WTC11 (cell line): ENCODE measurements around the gene UBL4A. TPM values are rescaled to one million over a fixed set of nuclear protein-coding genes. Genes with fewer than 3 reads are reported as not detected.

Source experiments
- ATAC-seq: fragments of 200-7000 bp; cut with Tn5 transposase; 2 replicates; pipeline ENCODE4 v1.10.0; 2021; ENCODE audit warnings: mild to moderate bottlenecking, moderate library complexity
- CTCF ChIA-PET: fragments of 300-600 bp; sonication (Branson Sonifier 250); formaldehyde crosslinking; loops from one replicate; lab custom pipeline; 2021; ENCODE audit warnings: antibody characterized with exemption; lab: Charles Lee
- POLR2A ChIA-PET: fragments of 350-600 bp; sonication (Branson Sonifier 250); formaldehyde crosslinking; loops from one replicate; lab custom pipeline; 2021; ENCODE audit warnings: antibody characterized with exemption; lab: Charles Lee
- DNase-seq: peaks from one replicate; pipeline ENCODE4 v3.0.0; 2021; ENCODE audit warnings: low spot score
- H3K27ac Mint-ChIP-seq: 2 replicates; pipeline ENCODE4 v1.8.0; 2021; ENCODE audit warnings: mixed read lengths
- H3K27me3 Mint-ChIP-seq: 2 replicates; pipeline ENCODE4 v1.8.0; 2021; ENCODE audit warnings: low read depth, mild to moderate bottlenecking, moderate library complexity, mixed read lengths
- H3K36me3 Mint-ChIP-seq: 2 replicates; pipeline ENCODE4 v1.8.0; 2021; ENCODE audit warnings: mixed read lengths
- H3K4me1 Mint-ChIP-seq: 2 replicates; pipeline ENCODE4 v1.8.0; 2022; ENCODE audit warnings: mixed read lengths
- H3K4me3 Mint-ChIP-seq: 2 replicates; pipeline ENCODE4 v1.8.0; 2021; ENCODE audit warnings: mild to moderate bottlenecking, moderate library complexity, mixed read lengths
- H3K9me3 Mint-ChIP-seq: 2 replicates; pipeline ENCODE4 v1.8.0; 2021; ENCODE audit warnings: mixed read lengths
- CREM ChIP-seq: sonication (generic); formaldehyde crosslinking; IDR thresholded peaks from 2 replicates; pipeline ENCODE4 v1.8.1; 2022; ENCODE audit warnings: mild to moderate bottlenecking, missing genetic modification reagents, moderate library complexity
- ETV6 ChIP-seq: sonication (generic); formaldehyde crosslinking; IDR thresholded peaks from 2 replicates; pipeline ENCODE4 v1.8.1; 2022; ENCODE audit warnings: mild to moderate bottlenecking, missing genetic modification reagents
- GABPB1 ChIP-seq: sonication (generic); formaldehyde crosslinking; IDR thresholded peaks from 2 replicates; pipeline ENCODE4 v1.8.1; 2023; ENCODE audit warnings: mild to moderate bottlenecking, missing genetic modification reagents
- NFATC4 ChIP-seq: fragments of 250-450 bp; sonication (Bioruptor Pico); IDR thresholded peaks from 2 replicates; pipeline ENCODE4 v1.9.0; 2021; ENCODE audit warnings: mild to moderate bottlenecking
- TEAD1 ChIP-seq: sonication (generic); formaldehyde crosslinking; IDR thresholded peaks from 2 replicates; pipeline ENCODE4 v1.8.0; 2022; ENCODE audit warnings: mild to moderate bottlenecking, missing genetic modification reagents
- ZNF232 ChIP-seq: sonication (generic); formaldehyde crosslinking; IDR thresholded peaks from 2 replicates; pipeline ENCODE4 v1.8.0; 2022; ENCODE audit warnings: mild to moderate bottlenecking, missing genetic modification reagents
- ZNF416 ChIP-seq: fragments of 250-450 bp; sonication (Bioruptor Pico); IDR thresholded peaks from 2 replicates; pipeline ENCODE4 v1.9.0; 2021; ENCODE audit warnings: mild to moderate bottlenecking, inconsistent platforms
- total RNA-seq: library from RNA; stranded (reverse); gene quantifications from 3 replicates; pipeline ENCODE4 v1.2.3, GENCODE V29; 2021
- TF ChIP-seq, protein P1 (sequence below): sonication (generic); formaldehyde crosslinking; IDR thresholded peaks from 2 replicates; pipeline ENCODE4 v1.8.0; 2023; ENCODE audit warnings: missing genetic modification reagents
- TF ChIP-seq, protein P2 (sequence below): sonication (generic); formaldehyde crosslinking; IDR thresholded peaks from 2 replicates; pipeline ENCODE4 v1.8.0; 2022; ENCODE audit warnings: mild to moderate bottlenecking, missing genetic modification reagents
- TF ChIP-seq, protein P3 (sequence below): sonication (generic); formaldehyde crosslinking; IDR thresholded peaks from 2 replicates; pipeline ENCODE4 v1.8.0; 2023; ENCODE audit warnings: missing genetic modification reagents, mild to moderate bottlenecking, borderline replicate concordance
- TF ChIP-seq, protein P4 (sequence below): sonication (generic); formaldehyde crosslinking; IDR thresholded peaks from 2 replicates; pipeline ENCODE4 v1.8.0; 2023; ENCODE audit warnings: mild to moderate bottlenecking, missing genetic modification reagents
- TF ChIP-seq, protein P5 (sequence below): fragments of 250-450 bp; sonication (Bioruptor Pico); IDR thresholded peaks from 2 replicates; pipeline ENCODE4 v1.9.0; 2021; ENCODE audit warnings: mild to moderate bottlenecking

UBL4A gene
- total RNA-seq, 1 experiment from 2014 or later = 34.0 TPM

DNA sequence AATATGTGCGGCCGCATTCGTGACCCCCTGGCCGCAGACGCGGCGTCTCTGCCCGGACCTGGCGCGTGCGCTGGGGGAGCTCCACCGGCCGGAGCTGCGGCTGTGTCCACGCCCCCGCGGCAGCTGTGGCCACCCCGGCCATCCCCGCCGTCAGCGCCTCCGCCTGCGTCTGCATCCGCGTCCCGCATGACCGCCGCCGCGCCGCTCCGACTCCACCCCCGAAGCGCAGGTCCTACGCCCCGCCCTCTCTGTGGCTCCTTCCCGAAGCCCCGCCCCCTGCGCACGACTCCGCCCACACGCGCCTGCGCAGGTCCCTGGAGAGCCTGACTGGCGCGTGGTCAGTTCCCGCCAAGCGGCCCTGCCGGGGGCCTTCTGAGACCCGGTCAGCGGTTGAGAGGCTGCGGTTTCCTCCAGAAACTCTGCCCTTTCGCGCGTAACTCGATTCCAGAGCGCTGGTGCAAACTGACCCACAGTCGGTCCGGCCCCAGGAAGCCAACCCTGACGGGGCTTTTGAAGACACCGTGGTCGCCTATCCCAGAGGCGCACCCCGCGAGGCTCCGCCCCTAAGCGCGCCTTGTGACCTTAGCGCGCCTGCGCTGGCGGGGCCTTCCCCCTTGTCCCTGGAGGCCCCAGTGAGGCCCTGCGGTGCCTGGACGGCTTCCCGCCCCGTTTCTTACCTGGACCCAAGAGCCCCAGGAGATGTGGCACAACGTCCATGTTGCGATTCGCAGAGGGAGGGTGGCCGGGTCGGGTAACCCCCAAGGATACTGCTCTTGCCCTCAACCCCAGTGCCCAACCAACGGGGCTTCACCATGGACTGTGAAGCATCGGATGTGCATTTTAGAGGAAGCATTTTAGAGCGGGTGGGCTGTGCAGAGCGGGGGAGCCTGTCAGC, 7.4 kb downstream of the UBL4A start, which contains the start of gene LAGE3 (continued):
- TF ChIP-seq, protein P1, sequence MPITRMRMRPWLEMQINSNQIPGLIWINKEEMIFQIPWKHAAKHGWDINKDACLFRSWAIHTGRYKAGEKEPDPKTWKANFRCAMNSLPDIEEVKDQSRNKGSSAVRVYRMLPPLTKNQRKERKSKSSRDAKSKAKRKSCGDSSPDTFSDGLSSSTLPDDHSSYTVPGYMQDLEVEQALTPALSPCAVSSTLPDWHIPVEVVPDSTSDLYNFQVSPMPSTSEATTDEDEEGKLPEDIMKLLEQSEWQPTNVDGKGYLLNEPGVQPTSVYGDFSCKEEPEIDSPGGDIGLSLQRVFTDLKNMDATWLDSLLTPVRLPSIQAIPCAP (CRISPR knock-in tag) = peak; percentile 78; the same call in 1 of the 2 replicates
- TF ChIP-seq, protein P2, sequence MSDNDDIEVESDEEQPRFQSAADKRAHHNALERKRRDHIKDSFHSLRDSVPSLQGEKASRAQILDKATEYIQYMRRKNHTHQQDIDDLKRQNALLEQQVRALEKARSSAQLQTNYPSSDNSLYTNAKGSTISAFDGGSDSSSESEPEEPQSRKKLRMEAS (CRISPR knock-in tag) = peak; percentile 98
- TF ChIP-seq ZNF232 (CRISPR knock-in tag) = peak; percentile 78; the same call in 1 of the 2 replicates
- TF ChIP-seq ETV6 = peak; percentile 92
- TF ChIP-seq, protein P3, sequence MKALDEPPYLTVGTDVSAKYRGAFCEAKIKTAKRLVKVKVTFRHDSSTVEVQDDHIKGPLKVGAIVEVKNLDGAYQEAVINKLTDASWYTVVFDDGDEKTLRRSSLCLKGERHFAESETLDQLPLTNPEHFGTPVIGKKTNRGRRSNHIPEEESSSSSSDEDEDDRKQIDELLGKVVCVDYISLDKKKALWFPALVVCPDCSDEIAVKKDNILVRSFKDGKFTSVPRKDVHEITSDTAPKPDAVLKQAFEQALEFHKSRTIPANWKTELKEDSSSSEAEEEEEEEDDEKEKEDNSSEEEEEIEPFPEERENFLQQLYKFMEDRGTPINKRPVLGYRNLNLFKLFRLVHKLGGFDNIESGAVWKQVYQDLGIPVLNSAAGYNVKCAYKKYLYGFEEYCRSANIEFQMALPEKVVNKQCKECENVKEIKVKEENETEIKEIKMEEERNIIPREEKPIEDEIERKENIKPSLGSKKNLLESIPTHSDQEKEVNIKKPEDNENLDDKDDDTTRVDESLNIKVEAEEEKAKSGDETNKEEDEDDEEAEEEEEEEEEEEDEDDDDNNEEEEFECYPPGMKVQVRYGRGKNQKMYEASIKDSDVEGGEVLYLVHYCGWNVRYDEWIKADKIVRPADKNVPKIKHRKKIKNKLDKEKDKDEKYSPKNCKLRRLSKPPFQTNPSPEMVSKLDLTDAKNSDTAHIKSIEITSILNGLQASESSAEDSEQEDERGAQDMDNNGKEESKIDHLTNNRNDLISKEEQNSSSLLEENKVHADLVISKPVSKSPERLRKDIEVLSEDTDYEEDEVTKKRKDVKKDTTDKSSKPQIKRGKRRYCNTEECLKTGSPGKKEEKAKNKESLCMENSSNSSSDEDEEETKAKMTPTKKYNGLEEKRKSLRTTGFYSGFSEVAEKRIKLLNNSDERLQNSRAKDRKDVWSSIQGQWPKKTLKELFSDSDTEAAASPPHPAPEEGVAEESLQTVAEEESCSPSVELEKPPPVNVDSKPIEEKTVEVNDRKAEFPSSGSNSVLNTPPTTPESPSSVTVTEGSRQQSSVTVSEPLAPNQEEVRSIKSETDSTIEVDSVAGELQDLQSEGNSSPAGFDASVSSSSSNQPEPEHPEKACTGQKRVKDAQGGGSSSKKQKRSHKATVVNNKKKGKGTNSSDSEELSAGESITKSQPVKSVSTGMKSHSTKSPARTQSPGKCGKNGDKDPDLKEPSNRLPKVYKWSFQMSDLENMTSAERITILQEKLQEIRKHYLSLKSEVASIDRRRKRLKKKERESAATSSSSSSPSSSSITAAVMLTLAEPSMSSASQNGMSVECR = 0 out of 2 replicates have a peak, but pooled peaks have one; percentile 65
- TF ChIP-seq TEAD1 (CRISPR knock-in tag) = peak; percentile 34; the same call in 1 of the 2 replicates
- TF ChIP-seq, protein P4, sequence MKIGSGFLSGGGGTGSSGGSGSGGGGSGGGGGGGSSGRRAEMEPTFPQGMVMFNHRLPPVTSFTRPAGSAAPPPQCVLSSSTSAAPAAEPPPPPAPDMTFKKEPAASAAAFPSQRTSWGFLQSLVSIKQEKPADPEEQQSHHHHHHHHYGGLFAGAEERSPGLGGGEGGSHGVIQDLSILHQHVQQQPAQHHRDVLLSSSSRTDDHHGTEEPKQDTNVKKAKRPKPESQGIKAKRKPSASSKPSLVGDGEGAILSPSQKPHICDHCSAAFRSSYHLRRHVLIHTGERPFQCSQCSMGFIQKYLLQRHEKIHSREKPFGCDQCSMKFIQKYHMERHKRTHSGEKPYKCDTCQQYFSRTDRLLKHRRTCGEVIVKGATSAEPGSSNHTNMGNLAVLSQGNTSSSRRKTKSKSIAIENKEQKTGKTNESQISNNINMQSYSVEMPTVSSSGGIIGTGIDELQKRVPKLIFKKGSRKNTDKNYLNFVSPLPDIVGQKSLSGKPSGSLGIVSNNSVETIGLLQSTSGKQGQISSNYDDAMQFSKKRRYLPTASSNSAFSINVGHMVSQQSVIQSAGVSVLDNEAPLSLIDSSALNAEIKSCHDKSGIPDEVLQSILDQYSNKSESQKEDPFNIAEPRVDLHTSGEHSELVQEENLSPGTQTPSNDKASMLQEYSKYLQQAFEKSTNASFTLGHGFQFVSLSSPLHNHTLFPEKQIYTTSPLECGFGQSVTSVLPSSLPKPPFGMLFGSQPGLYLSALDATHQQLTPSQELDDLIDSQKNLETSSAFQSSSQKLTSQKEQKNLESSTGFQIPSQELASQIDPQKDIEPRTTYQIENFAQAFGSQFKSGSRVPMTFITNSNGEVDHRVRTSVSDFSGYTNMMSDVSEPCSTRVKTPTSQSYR (CRISPR knock-in tag) = peak; percentile 63; the same call in 1 of the 2 replicates
- peak; percentile 50; the same call in 1 of the 2 replicates for TF ChIP-seq CREM
- no peak for TF ChIP-seq ZNF416

DNA sequence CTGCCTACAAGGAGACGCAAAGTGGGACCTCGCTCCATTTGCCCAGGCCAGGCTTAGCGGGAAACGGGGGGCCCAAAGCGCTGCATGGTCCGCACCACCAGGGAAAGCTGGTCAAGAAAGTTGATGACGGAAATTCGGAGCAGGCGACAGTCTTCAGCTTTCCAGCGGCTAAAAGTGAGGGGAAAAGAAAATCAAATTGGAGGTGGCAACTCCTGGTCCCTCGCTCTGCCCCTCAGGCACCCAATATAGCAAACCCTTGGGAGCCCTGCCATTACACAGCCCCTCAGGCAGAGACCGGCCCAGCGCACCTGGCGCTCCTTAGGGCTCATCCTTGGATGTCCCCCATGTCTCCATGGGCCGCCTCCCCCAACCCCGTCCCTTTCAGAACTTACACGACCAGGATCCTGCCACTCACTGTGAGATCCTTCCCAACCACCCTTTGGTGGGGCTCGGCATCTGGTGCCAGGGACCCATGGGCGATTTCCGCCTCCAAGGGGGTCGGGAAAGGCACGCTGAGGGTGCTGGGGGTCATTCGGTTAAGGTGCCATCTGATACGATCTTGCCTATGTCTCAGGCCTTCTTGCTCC, 8.4 kb downstream of the UBL4A start:
- H3K9me3 Mint-ChIP-seq = no peaks in the 10 kb centered on the region
- POLR2A ChIA-PET = interaction anchor here (0.9 to 1.4 kb wide), 2 partner anchors 13 to 39 kb away, joined by 3 to 8 read pairs; partner anchors contain the start of gene SLC10A3
- peak overlapping the region; percentile 74 for H3K4me3 Mint-ChIP-seq
- TF ChIP-seq, protein P5, sequence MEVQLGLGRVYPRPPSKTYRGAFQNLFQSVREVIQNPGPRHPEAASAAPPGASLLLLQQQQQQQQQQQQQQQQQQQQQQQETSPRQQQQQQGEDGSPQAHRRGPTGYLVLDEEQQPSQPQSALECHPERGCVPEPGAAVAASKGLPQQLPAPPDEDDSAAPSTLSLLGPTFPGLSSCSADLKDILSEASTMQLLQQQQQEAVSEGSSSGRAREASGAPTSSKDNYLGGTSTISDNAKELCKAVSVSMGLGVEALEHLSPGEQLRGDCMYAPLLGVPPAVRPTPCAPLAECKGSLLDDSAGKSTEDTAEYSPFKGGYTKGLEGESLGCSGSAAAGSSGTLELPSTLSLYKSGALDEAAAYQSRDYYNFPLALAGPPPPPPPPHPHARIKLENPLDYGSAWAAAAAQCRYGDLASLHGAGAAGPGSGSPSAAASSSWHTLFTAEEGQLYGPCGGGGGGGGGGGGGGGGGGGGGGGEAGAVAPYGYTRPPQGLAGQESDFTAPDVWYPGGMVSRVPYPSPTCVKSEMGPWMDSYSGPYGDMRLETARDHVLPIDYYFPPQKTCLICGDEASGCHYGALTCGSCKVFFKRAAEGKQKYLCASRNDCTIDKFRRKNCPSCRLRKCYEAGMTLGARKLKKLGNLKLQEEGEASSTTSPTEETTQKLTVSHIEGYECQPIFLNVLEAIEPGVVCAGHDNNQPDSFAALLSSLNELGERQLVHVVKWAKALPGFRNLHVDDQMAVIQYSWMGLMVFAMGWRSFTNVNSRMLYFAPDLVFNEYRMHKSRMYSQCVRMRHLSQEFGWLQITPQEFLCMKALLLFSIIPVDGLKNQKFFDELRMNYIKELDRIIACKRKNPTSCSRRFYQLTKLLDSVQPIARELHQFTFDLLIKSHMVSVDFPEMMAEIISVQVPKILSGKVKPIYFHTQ (CRISPR knock-in tag) = no peak
- no peak for TF ChIP-seq NFATC4
- TF ChIP-seq GABPB1 (CRISPR knock-in tag) = no peak
- no peak overlapping the region for H3K27ac Mint-ChIP-seq
- CTCF ChIA-PET = interaction anchor here (1.2 kb wide), 1 partner anchor 12 kb away, joined by 4 read pairs; the partner anchor contains the start of gene SLC10A3
- peaks cover 2% of the 10 kb centered on the region; the same call in 1 of the 2 replicates for H3K27me3 Mint-ChIP-seq
- ATAC-seq = no peak
- DNase-seq = no peak
- peaks cover 3% of the 10 kb centered on the region; the same call in 1 of the 2 replicates for H3K4me1 Mint-ChIP-seq
- H3K36me3 Mint-ChIP-seq = no peaks in the 10 kb centered on the region; the same call in 1 of the 2 replicates
